Transverse colon (tissue), 4 donors: Measurements from ENCODE around the gene TMEM59. TPM values are rescaled to one million over a fixed set of nuclear protein-coding genes. Genes with fewer than 3 reads are reported as not detected.

Source experiments
- DNase-seq: peaks from one replicate; pipeline ENCODE4 v3.0.0-alpha.2; 2019
- H3K27ac ChIP-seq, 4 donors: fragments of 200-600 bp; sonication (generic); 2 replicates each; pipeline ENCODE4 v1.5.1; 2016 to 2018; ENCODE audit warnings: inconsistent platforms in 4 of 4
- H3K27me3 ChIP-seq: fragments of 200-600 bp; sonication (generic); 2 replicates; pipeline ENCODE4 v1.5.1; 2017; ENCODE audit warnings: inconsistent platforms
- H3K36me3 ChIP-seq, 4 donors: fragments of 200-600 bp; sonication (generic); 2 replicates each; pipeline ENCODE4 v1.5.1; 2017 to 2019; ENCODE audit warnings: inconsistent platforms in 4 of 4
- H3K4me1 ChIP-seq, 4 donors: fragments of 200-600 bp; sonication (generic); 2 replicates each; pipeline ENCODE4 v1.5.1; 2017 to 2020; ENCODE audit warnings: inconsistent platforms in 4 of 4
- H3K4me3 ChIP-seq, 4 donors: fragments of 200-600 bp; sonication (generic); 1 replicate in 1 of 4; 2 replicates in 3 of 4; pipeline versions ENCODE4 v1.5.1 to v1.6.1; 2017 to 2019; ENCODE audit warnings: inconsistent platforms in 4 of 4
- H3K9me3 ChIP-seq, 2 donors: fragments of 200-600 bp; sonication (generic); 2 replicates each; pipeline ENCODE4 v1.5.1; 2017 to 2019; ENCODE audit warnings: inconsistent platforms in 2 of 2
- EP300 ChIP-seq: sonication (generic); formaldehyde crosslinking; IDR thresholded peaks from one replicate; pipeline ENCODE4 v1.6.1; 2017; ENCODE audit warnings: antibody characterized with exemption, low read depth
- POLR2A ChIP-seq: fragments of 450-650 bp; IDR thresholded peaks from one replicate; pipeline ENCODE4 v1.6.1; 2016; ENCODE audit warnings: antibody characterized with exemption, mild to moderate bottlenecking, moderate library complexity
- POLR2AphosphoS5 ChIP-seq, 3 donors: sonication (generic); formaldehyde crosslinking; IDR thresholded peaks; one replicate each; pipeline ENCODE4 v1.6.1; 2016; ENCODE audit warnings: antibody characterized with exemption in 3 of 3
- WGBS, 2 donors: methylation state at CpG; one replicate each; pipeline ENCODE4 v1.1.5; 2018; ENCODE audit warnings: low coverage in 1 of 2; 5-methylcytosine and 5-hydroxymethylcytosine counted together
- in situ Hi-C, 4 donors: fragments of 200-750 bp; cut with MboI; loops; one replicate each; pipeline versions ENCODE4 v1.15.0 to v1.15.1; 2017; ENCODE audit warnings: low sequenced_read_pairs in 3 of 4, low pct_ligation_motif_present in 1 of 4, low pct_unique_long_range_greater_than_20kb in 1 of 4
- intact Hi-C: fragments of 100-400 bp; cut with DNase I; formaldehyde crosslinking; loops from one replicate; pipeline ENCODE4 v1.15.1; 2023; ENCODE audit warnings: low total_unique reads
- total RNA-seq, 4 donors: library from RNA; depleted of rRNA; stranded (reverse); fragments of >200 nt; gene quantifications; one replicate each; pipeline ENCODE4 v1.1.0, GENCODE V29; 2016
- TF ChIP-seq, protein P1 (sequence below), 5 experiments: fragments of 200-600 bp in 3 of 5; fragments of 450-650 bp in 2 of 5; sonication (generic) in 3 of 5; IDR thresholded peaks; 1 replicate in 2 of 5; 2 replicates in 3 of 5; pipeline ENCODE4 v1.5.1; 2016 to 2017; ENCODE audit warnings: antibody characterized with exemption in 5 of 5, inconsistent platforms in 3 of 5, mild to moderate bottlenecking in 2 of 5, moderate library complexity in 1 of 5

The TMEM59 gene
- total RNA-seq, 4 donors from 2014 or later: 71.6 to 858 (median 226) TPM

DNA sequence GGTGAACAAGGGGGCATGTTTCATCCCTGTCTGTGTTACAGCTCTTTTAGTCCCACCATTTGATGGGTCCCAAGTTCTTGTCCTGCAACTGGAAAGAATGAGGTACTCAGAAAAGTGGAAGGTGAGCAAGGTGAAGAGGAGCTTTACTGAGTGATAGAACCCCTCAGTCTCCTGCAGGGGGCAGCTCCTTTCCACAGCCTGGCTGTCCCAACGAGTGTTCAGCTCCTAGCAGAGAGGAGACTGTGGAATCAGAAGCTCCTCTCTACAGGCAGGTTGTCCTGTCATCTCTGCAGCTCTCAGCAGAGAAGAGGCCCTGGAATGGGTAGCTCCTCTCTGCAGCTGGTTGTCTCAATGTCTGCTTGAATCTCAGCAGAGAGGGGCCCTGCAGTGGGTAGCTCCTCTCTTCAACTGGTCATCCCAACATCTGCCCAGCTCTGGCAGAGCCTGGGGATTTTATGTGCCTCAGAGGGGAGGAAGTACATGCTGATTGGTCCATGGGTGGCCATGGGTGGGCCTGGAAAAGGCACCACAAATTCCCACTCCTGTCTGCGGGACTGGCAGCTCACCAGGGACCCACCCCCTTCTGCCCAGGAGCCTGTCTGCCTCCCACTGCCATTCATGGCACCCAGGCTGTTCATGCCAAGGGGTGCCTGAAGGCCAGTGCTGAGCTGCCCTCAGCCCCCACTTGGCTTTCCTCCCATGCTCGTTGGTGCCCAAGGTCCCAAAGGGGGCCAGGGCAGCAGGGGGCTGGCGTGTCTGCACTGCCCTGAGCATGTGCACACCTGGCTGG is 60.7 kb downstream of the TMEM59 start:
- intact Hi-C loops (no loop called here), in situ Hi-C loops (no loop called here)
- H3K9me3 ChIP-seq: no peaks in the 10 kb centered on the region
- DNase-seq: no peak
- H3K4me3 ChIP-seq: no peak overlapping the region
- H3K36me3 ChIP-seq: no peaks in the 10 kb centered on the region
- H3K27ac ChIP-seq: no peak overlapping the region
- TF ChIP-seq POLR2AphosphoS5 (IDR thresholded peaks at IDR 0.05) (no peak), EP300 (no peak)
- TF ChIP-seq, protein P1, sequence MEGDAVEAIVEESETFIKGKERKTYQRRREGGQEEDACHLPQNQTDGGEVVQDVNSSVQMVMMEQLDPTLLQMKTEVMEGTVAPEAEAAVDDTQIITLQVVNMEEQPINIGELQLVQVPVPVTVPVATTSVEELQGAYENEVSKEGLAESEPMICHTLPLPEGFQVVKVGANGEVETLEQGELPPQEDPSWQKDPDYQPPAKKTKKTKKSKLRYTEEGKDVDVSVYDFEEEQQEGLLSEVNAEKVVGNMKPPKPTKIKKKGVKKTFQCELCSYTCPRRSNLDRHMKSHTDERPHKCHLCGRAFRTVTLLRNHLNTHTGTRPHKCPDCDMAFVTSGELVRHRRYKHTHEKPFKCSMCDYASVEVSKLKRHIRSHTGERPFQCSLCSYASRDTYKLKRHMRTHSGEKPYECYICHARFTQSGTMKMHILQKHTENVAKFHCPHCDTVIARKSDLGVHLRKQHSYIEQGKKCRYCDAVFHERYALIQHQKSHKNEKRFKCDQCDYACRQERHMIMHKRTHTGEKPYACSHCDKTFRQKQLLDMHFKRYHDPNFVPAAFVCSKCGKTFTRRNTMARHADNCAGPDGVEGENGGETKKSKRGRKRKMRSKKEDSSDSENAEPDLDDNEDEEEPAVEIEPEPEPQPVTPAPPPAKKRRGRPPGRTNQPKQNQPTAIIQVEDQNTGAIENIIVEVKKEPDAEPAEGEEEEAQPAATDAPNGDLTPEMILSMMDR (IDR thresholded peaks at IDR 0.05): peak in 1 of 5 experiments; percentile 10
- no peaks in the 10 kb centered on the region for H3K4me1 ChIP-seq
- WGBS, 2 donors: 64% methylated on average over 3 of the region's 4 CpGs; no CpG with 5 or more reads in 1 of the 2 donors
- no peaks in the 10 kb centered on the region for H3K27me3 ChIP-seq

DNA sequence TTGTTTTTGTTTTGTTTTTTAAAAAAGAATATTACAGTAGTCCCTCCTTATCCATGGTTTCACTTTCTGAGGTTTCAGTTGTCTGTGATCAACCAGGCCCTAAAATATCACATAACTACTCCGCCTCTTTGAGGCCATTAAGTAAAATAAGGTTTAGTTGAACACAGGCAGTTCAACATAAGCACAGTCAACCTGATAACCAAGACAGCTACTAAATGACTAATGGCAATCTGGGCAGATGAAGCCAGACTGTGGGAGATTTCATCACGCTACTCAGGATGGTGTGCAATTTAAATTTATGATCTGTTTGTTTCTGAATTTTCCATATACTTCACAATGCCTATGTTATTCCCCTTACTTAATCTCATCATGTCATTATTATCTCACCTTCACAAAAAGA is 65.1 kb downstream of the TMEM59 start:
- Histone ChIP-seq H3K4me3 (no peak overlapping the region), H3K9me3 (no peaks in the 10 kb centered on the region), H3K27ac (no peak overlapping the region), H3K4me1 (peaks cover 0 to 3% (median under 1%) of the 10 kb centered on the region in 4 donors), H3K36me3 (no peaks in the 10 kb centered on the region), H3K27me3 (no peaks in the 10 kb centered on the region)
- 57 to 73% methylated on average over 2 of the region's 2 CpGs for WGBS, 2 donors
- no peak for DNase-seq
- TF ChIP-seq, protein P1 (IDR thresholded peaks at IDR 0.05): no peak
- TF ChIP-seq POLR2A: no peak
- no peak for TF ChIP-seq POLR2AphosphoS5 (IDR thresholded peaks at IDR 0.05)
- no peak for TF ChIP-seq EP300
- in situ Hi-C loops: no loop called here
- intact Hi-C loops: no loop called here

DNA sequence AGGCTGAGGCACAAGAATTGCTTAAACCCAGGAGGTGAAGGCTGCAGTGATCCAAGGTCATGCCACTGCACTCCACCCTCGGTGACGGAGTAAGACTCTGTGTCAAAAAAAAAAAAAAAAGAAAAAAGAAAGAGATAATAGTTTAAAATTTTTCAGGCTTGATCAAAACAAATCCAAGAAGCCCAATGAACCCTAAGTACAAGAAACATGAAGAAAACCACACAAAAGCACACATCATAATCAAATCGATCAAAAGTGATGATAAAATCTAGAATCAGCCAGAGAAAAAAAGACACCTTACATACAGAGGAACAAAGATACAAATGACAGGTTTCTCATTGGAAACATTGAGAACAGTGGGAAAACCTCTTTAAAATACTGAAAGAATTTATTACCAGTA is 66.5 kb downstream of the TMEM59 start:
- Histone ChIP-seq H3K36me3 (no peaks in the 10 kb centered on the region), H3K9me3 (no peaks in the 10 kb centered on the region), H3K4me3 (no peak overlapping the region), H3K27me3 (no peaks in the 10 kb centered on the region), H3K4me1 (peaks cover 0 to 13% (median 7%) of the 10 kb centered on the region in 4 donors), H3K27ac (no peak overlapping the region)
- intact Hi-C loops: no loop called here
- in situ Hi-C loops: no loop called here
- DNase-seq: no peak
- TF ChIP-seq POLR2AphosphoS5 (IDR thresholded peaks at IDR 0.05) (no peak), POLR2A (no peak), EP300 (no peak)
- TF ChIP-seq, protein P1 (IDR thresholded peaks at IDR 0.05): no peak
- 96 to 100% methylated on average over 2 to 3 of the region's 3 CpGs for WGBS, 2 donors

DNA sequence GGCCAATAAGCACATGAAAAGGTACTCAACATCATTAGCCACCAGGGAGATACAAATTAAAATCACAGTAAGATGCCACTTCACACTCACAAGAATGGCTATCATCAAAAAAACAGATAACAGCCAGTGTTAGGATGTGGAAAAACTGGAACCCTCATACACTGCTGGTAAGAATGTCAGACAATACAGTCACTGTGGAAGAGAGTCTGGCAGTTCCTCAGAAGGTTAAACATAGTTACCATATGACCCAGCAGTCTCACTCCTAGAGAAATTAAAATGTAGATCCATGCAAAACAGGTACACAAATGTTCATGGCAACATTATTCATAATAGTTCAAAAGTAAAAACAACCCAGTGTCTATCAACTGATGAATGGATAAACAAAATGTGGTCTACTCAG is 68.3 kb downstream of the TMEM59 start:
- H3K4me1 ChIP-seq: peaks cover 0 to 13% (median 7%) of the 10 kb centered on the region in 4 donors
- DNase-seq: no peak
- intact Hi-C loops (no loop called here), in situ Hi-C loops (no loop called here)
- H3K9me3 ChIP-seq: no peaks in the 10 kb centered on the region
- TF ChIP-seq POLR2A (no peak), POLR2AphosphoS5 (IDR thresholded peaks at IDR 0.05) (no peak), EP300 (no peak)
- TF ChIP-seq, protein P1 (IDR thresholded peaks at IDR 0.05): no peak
- no peak overlapping the region for H3K27ac ChIP-seq
- H3K36me3 ChIP-seq: no peaks in the 10 kb centered on the region
- H3K27me3 ChIP-seq: no peaks in the 10 kb centered on the region
- no peak overlapping the region for H3K4me3 ChIP-seq
